BLaER1 (cell line): Measurements from ENCODE around the gene TAS2R39.

Experiments
- H3K27ac ChIP-seq: shearing (Covaris generic); formaldehyde crosslinking; 2 replicates; pipeline ENCODE4 v1.8.1; 2022
- H3K27me3 ChIP-seq: shearing (Covaris generic); formaldehyde crosslinking; 2 replicates; pipeline ENCODE4 v1.8.1; 2022
- H3K36me3 ChIP-seq: shearing (Covaris generic); formaldehyde crosslinking; 2 replicates; pipeline ENCODE4 v1.8.1; 2022
- H3K4me1 ChIP-seq: shearing (Covaris generic); formaldehyde crosslinking; 2 replicates; pipeline ENCODE4 v1.8.1; 2022
- H3K4me2 ChIP-seq: shearing (Covaris generic); formaldehyde crosslinking; 2 replicates; pipeline ENCODE4 v1.8.1; 2022
- H3K4me3 ChIP-seq: shearing (Covaris generic); formaldehyde crosslinking; 2 replicates; pipeline ENCODE4 v1.8.1; 2022
- H3K9ac ChIP-seq: shearing (Covaris generic); formaldehyde crosslinking; 2 replicates; pipeline ENCODE4 v1.8.1; 2022
- H3K9me3 ChIP-seq: shearing (Covaris generic); formaldehyde crosslinking; 2 replicates; pipeline ENCODE4 v1.8.1; 2022
- H4K20me1 ChIP-seq: shearing (Covaris generic); formaldehyde crosslinking; 2 replicates; pipeline ENCODE4 v1.8.1; 2022
- Cebpa-rat ChIP-seq: shearing (Covaris generic); IDR thresholded peaks from 2 replicates; pipeline ENCODE4 v1.8.1; 2022

The TAS2R39 gene

DNA sequence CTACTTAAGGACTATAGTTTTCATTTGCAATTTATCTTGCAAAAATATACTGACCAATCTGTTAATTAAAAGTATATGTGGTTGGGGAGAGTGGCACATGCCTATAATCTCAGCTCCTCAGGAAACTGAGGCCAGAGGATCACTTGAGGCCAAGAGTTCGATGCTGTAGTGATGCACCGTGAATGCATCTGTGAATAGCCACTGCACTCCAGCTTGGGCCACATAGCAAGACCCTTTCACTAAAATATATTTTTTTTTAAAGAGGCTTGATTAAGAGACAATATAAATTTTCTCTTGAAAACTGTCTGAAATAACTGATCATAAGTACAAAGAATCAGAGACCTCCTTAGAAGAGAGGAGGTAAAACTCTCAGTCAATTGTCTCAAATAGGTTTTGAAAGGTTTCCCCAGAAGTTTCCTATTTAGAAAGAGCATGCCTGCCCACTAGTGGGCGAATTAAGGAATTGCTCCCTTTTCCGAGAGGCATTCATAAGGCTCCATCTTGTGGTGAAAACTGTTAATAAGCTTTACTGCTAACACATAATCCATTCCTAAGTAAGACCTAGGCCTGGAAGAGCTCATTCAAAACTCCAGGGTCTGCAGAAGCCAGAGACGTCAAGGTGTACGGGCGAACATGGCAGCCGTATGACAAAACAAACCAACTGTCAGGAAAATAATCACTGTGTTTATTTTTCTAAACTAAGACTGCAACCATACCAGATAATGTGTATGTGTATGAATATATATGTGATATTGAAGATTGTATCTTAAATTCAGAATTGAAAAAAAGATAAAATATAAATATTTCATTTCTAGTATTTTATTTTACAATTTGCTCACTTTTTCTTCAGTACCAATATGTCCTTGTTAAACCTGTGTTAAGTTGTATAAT is 31.8 kb downstream of the TAS2R39 start:
- no peak overlapping the region for H3K4me2 ChIP-seq
- H3K9ac ChIP-seq = no peak overlapping the region

DNA sequence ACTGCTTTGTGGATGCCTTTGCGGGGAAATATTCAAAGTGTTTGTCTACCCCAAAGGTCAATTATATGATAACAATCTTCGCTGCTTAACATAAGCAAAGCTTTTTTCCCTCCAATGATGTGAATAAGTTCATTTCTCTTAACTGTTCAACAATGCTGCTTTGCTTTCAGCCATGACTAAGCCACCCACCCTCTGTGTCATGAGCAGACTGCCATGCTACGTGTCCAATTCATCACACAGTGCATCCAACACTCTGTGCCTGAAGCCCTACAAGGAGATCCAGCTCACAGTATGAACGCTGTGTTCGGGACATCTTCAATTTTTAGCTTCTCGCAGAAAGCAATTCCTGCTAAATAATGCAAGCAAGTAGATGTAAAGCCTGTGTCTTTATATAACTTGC is 32.9 kb downstream of the TAS2R39 start:
- Histone ChIP-seq H3K27ac (no peak overlapping the region), H3K9me3 (peaks cover 19% of the 10 kb centered on the region), H3K36me3 (no peaks in the 10 kb centered on the region), H4K20me1 (no peaks in the 10 kb centered on the region), H3K4me1 (0 out of 2 replicates have a peak, but pooled peaks cover 4% of the 10 kb centered on the region), H3K9ac (no peak overlapping the region), H3K4me2 (no peak overlapping the region), H3K27me3 (no peaks in the 10 kb centered on the region), H3K4me3 (no peak overlapping the region)
- no peak for TF ChIP-seq Cebpa-rat

More for the DNA sequence above, 31.8 kb downstream of the TAS2R39 start:
- TF ChIP-seq Cebpa-rat = no peak
- no peaks in the 10 kb centered on the region for H3K36me3 ChIP-seq
- no peaks in the 10 kb centered on the region for H3K27me3 ChIP-seq
- no peak overlapping the region for H3K27ac ChIP-seq
- H3K4me3 ChIP-seq = no peak overlapping the region
- H4K20me1 ChIP-seq = no peaks in the 10 kb centered on the region
- H3K4me1 ChIP-seq = 0 out of 2 replicates have a peak, but pooled peaks cover 4% of the 10 kb centered on the region
- H3K9me3 ChIP-seq = peaks cover 26% of the 10 kb centered on the region

DNA sequence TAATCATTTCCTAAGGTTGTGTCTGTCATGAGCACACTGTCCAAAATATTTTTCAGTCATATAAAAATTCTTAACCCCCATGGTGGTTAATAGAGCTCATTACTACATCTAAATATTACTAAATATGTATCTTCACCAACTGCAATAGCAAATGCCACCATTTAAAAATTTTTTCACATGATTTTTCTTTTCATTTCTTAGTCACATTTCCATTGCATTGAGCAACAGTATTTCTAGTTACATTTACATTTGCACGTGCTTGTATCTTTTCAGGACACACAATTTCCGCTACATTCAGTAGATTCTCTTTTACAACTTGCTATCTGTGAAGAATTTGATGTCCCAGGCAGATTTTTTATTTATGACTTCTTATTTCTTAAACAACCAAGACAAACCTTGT is 33.5 kb downstream of the TAS2R39 start:
- Histone ChIP-seq H3K9me3 (peaks cover 14% of the 10 kb centered on the region), H3K4me1 (0 out of 2 replicates have a peak, but pooled peaks cover 4% of the 10 kb centered on the region), H3K9ac (no peak overlapping the region), H3K27ac (no peak overlapping the region), H3K4me2 (no peak overlapping the region), H3K27me3 (no peaks in the 10 kb centered on the region), H4K20me1 (no peaks in the 10 kb centered on the region), H3K36me3 (no peaks in the 10 kb centered on the region), H3K4me3 (no peak overlapping the region)
- no peak for TF ChIP-seq Cebpa-rat

DNA sequence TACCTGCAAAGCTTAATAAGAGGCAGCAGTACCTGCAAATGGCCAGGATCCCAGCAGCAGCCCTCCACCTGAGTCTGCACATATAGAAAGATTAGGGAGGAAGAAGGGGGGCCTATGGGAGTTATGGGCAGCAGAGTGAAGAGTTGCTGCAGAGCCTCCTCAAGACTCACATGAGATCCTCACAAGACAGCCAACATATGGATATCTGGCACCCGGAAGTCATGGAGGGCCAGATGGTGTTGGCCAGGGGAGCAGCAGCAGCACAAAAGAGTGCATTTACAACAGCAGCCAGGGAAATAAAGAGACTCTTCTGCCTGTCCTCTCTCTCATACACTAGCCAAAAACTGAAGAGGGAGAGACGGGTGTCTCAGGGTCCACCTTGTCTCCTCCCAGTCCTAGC is 34.6 kb downstream of the TAS2R39 start:
- TF ChIP-seq Cebpa-rat = no peak

DNA sequence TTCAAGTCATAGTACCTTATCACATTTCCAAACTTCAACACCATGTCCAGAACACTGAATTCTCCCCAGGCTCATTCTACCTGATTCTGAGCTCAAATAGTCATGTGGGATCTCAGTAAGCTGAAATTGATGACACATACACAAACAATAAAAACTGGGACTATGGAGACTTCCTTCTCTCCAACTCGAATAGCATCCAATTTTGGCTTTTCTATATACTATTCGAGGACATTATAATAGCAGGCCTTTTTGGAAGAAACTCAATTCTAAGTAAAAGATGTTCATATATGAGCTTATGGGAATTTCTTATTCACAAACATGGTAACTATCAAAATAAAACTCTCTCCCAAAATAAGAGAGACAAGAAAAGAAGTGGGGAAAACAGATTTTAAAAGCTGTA is 38.1 kb downstream of the TAS2R39 start:
- Histone ChIP-seq H3K4me3 (no peak overlapping the region), H3K36me3 (no peaks in the 10 kb centered on the region), H3K4me1 (no peaks in the 10 kb centered on the region), H3K4me2 (no peak overlapping the region), H3K27me3 (no peaks in the 10 kb centered on the region), H3K9ac (no peak overlapping the region), H3K27ac (no peak overlapping the region), H3K9me3 (no peaks in the 10 kb centered on the region), H4K20me1 (no peaks in the 10 kb centered on the region)
- TF ChIP-seq Cebpa-rat = no peak

More for the DNA sequence above, 34.6 kb downstream of the TAS2R39 start:
- Histone ChIP-seq H3K9me3 (peaks cover 4% of the 10 kb centered on the region), H3K9ac (no peak overlapping the region), H3K36me3 (no peaks in the 10 kb centered on the region), H3K27me3 (no peaks in the 10 kb centered on the region), H3K4me3 (no peak overlapping the region), H3K27ac (no peak overlapping the region), H3K4me2 (no peak overlapping the region), H4K20me1 (no peaks in the 10 kb centered on the region), H3K4me1 (0 out of 2 replicates have a peak, but pooled peaks cover 4% of the 10 kb centered on the region)

DNA sequence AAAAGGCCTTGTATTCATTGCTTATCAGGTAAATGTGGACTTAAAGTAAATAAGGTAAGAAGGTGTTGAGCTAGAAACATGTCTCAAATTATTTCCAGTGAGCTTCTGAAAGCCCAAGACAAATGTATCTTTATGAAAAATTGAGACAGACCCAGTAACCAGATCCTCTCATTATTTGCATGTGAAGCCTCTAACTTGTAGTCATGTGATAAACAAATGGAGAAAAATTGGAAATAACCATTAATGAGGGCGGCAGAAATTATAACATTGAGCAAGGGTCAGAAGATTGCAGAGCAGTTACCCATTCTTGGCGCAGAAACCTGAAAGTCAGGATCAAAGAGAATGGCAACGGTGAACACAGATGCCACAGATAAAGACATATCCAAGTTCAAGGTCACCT is 38.5 kb downstream of the TAS2R39 start, which contains the start of gene TAS2R40:
Gene TAS2R40, plus strand, starts transcription at position 301 of the 400 bp plus-strand sequence. Its CDS starts 42 bp downstream, at position 343.
- no peak for TF ChIP-seq Cebpa-rat
- no peak within 1 kb of the TSS for H3K9ac ChIP-seq
- H3K4me2 ChIP-seq = no peak within 1 kb of the TSS
- H3K4me3 ChIP-seq = no peak within 1 kb of the TSS
- no peak within 1 kb of the TSS for H3K27ac ChIP-seq
- no peaks in the 10 kb centered on the region for H4K20me1 ChIP-seq
- no peaks in the 10 kb centered on the region for H3K36me3 ChIP-seq
- H3K9me3 ChIP-seq = no peaks in the 10 kb centered on the region
- no peaks in the 10 kb centered on the region for H3K27me3 ChIP-seq
- H3K4me1 ChIP-seq = no peaks in the 10 kb centered on the region

DNA sequence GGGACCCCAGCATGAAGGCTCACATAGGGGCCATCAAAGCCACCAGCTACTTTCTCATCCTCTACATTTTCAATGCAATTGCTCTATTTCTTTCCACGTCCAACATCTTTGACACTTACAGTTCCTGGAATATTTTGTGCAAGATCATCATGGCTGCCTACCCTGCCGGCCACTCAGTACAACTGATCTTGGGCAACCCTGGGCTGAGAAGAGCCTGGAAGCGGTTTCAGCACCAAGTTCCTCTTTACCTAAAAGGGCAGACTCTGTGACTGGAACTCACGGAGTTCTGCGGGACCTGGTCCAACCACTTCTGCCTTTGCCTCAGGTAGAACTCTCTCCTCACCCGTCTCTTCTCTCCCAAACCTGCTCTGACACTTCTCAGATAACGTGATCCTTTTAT is 39.6 kb downstream of the TAS2R39 start:
- TF ChIP-seq Cebpa-rat = no peak
- H3K27ac ChIP-seq = no peak overlapping the region
- no peaks in the 10 kb centered on the region for H3K9me3 ChIP-seq
- no peak overlapping the region for H3K4me3 ChIP-seq
- no peaks in the 10 kb centered on the region for H3K27me3 ChIP-seq
- no peaks in the 10 kb centered on the region for H3K36me3 ChIP-seq
- no peaks in the 10 kb centered on the region for H3K4me1 ChIP-seq
- H4K20me1 ChIP-seq = no peaks in the 10 kb centered on the region
- no peak overlapping the region for H3K9ac ChIP-seq
- H3K4me2 ChIP-seq = no peak overlapping the region

DNA sequence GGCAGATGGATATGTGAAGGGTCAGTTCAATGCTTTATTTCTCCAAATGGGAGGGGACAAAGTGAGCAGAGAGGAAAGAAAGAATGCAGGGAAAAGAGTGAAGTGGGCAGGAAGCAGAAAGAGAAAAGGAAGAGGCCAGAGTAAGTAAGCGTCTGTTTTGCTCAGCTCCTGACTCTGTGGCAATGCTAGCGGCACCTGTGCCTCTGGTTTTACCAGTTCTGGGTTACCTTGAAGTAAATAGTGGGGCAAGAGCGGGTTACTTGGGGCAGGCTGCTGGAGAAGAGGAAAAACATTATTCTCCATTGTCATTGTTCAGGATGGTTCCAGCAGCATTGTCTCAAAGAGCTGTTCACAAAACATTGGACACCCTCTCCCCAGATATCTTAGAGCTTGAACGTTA is 40.6 kb downstream of the TAS2R39 start:
- Histone ChIP-seq H3K27ac (no peak overlapping the region), H3K36me3 (no peaks in the 10 kb centered on the region), H3K9ac (no peak overlapping the region), H3K4me2 (no peak overlapping the region), H4K20me1 (no peaks in the 10 kb centered on the region), H3K27me3 (no peaks in the 10 kb centered on the region), H3K4me1 (no peaks in the 10 kb centered on the region), H3K9me3 (no peaks in the 10 kb centered on the region), H3K4me3 (no peak overlapping the region)
- TF ChIP-seq Cebpa-rat = no peak

DNA sequence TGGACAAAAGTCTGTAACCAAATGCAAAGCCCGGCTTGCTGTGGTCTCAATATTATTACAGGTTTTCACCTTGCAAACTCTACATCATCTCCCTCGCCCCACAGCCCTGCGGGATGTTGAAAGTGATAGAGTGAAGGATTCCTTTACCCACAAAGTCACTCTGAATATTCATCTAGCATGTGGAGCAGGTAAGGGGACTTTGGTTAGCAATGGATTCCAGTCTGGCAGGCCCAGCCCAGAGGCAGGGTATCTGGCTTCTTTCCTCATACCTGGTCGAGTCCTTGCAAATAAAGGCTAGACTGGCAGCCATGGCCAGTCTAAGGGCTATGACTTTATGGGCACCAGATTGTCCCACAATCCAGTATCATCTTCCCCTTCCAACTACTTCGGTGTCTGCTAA is 41.8 kb downstream of the TAS2R39 start:
- H3K9ac ChIP-seq = no peak overlapping the region
- H3K27me3 ChIP-seq = no peaks in the 10 kb centered on the region
- TF ChIP-seq Cebpa-rat = no peak
- no peaks in the 10 kb centered on the region for H4K20me1 ChIP-seq
- H3K4me2 ChIP-seq = no peak overlapping the region
- H3K4me3 ChIP-seq = no peak overlapping the region
- no peak overlapping the region for H3K27ac ChIP-seq
- no peaks in the 10 kb centered on the region for H3K36me3 ChIP-seq
- H3K4me1 ChIP-seq = no peaks in the 10 kb centered on the region
- no peaks in the 10 kb centered on the region for H3K9me3 ChIP-seq

DNA sequence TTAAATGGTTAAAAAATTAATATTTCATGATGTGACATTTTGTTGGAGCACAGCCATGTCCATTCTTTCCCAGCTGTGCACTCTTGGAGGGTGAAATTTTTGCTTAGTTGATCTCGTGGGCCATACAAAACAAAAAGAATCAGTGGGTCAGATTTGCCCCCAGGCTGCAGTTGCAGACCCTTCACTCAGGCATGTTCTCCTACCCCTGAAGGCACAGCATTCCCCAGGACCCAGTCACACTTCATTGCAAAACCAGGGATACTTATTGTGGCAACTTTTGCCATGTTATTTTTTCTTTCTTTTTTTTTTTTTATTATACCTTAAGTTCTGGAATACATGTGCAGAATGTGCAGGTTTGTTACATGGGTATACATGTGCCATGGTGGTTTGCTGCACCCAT is 44.6 kb downstream of the TAS2R39 start:
- no peaks in the 10 kb centered on the region for H3K4me1 ChIP-seq
- H3K9ac ChIP-seq = no peak overlapping the region
- H3K27me3 ChIP-seq = no peaks in the 10 kb centered on the region
- H3K9me3 ChIP-seq = 0 out of 2 replicates have a peak, but pooled peaks cover under 1% of the 10 kb centered on the region
- H3K36me3 ChIP-seq = no peaks in the 10 kb centered on the region
- no peak for TF ChIP-seq Cebpa-rat
- H4K20me1 ChIP-seq = no peaks in the 10 kb centered on the region
- H3K4me2 ChIP-seq = no peak overlapping the region
- H3K27ac ChIP-seq = no peak overlapping the region
- no peak overlapping the region for H3K4me3 ChIP-seq
